PC-9 (cell line): ENCODE results near the gene GPR143. TPM values are rescaled to one million over a fixed set of nuclear protein-coding genes. Genes with fewer than 3 reads are reported as not detected.
"Not testable (repeated sequence)": the region's sequence is repeated elsewhere in the genome, so short reads cannot be mapped to it uniquely, and the experiment has no call there.

ENCODE experiments used
- BruUV-seq: library from RNA; stranded (reverse); fragments of 400-500 nt; replicated peaks from 2 replicates; lab custom pipeline; 2021; lab: Mats Ljungman, UMichigan
- CTCF ChIA-PET: fragments of 300-600 bp; sonication (Branson Sonifier 250); formaldehyde crosslinking; loops from one replicate; lab custom pipeline; 2022; ENCODE audit warnings: antibody characterized with exemption; lab: Charles Lee
- POLR2A ChIA-PET: fragments of 300-600 bp; sonication (Branson Sonifier 250); formaldehyde crosslinking; loops from one replicate; lab custom pipeline; 2022; ENCODE audit warnings: antibody characterized with exemption; ENCODE audit not compliant: unreplicated experiment; lab: Charles Lee
- DNase-seq, 2 experiments: peaks; one replicate each; pipeline versions ENCODE4 v3.0.0 to v3.0.0-alpha.2; 2015 to 2022; ENCODE audit warnings: mixed read lengths in 1 of 2
- H2AFZ ChIP-seq: fragments of 200-600 bp; sonication (generic); 2 replicates; pipeline ENCODE4 v1.8.1; 2017; ENCODE audit warnings: antibody characterized with exemption
- H3F3A ChIP-seq: fragments of 200-600 bp; sonication (generic); 2 replicates; pipeline ENCODE4 v1.8.1; 2017; ENCODE audit warnings: antibody characterized with exemption, mild to moderate bottlenecking, low read depth; ENCODE audit not compliant: insufficient read depth
- H3K27ac ChIP-seq: fragments of 200-600 bp; sonication (generic); 2 replicates; pipeline ENCODE4 v1.6.1; 2016; ENCODE audit warnings: mixed run types
- H3K27me3 ChIP-seq: fragments of 200-600 bp; sonication (generic); 2 replicates; pipeline ENCODE4 v1.6.1; 2016; ENCODE audit warnings: low read depth, mixed run types; ENCODE audit not compliant: insufficient read depth
- H3K36me3 ChIP-seq: fragments of 200-600 bp; sonication (generic); 2 replicates; pipeline ENCODE4 v1.6.1; 2016; ENCODE audit warnings: low read depth, mixed run types
- H3K4me1 ChIP-seq: fragments of 200-600 bp; sonication (generic); replicated peaks from 2 replicates; pipeline ENCODE4 v1.6.1; 2016; ENCODE audit warnings: mixed run types; ENCODE audit not compliant: insufficient read depth
- H3K4me2 ChIP-seq: fragments of 200-600 bp; sonication (generic); 2 replicates; pipeline ENCODE4 v1.6.1; 2017; ENCODE audit warnings: mixed run types
- H3K4me3 ChIP-seq: fragments of 200-600 bp; sonication (generic); 2 replicates; pipeline ENCODE4 v1.6.1; 2016; ENCODE audit warnings: mixed run types
- H3K79me2 ChIP-seq: fragments of 200-600 bp; sonication (generic); 2 replicates; pipeline ENCODE4 v1.6.1; 2017; ENCODE audit warnings: low read depth, mixed run types
- H3K9me2 ChIP-seq: fragments of 200-600 bp; sonication (generic); 2 replicates; pipeline ENCODE4 v1.8.1; 2017; ENCODE audit warnings: mild to moderate bottlenecking; ENCODE audit not compliant: insufficient read depth
- H3K9me3 ChIP-seq: fragments of 200-600 bp; sonication (generic); 2 replicates; pipeline ENCODE4 v1.8.1; 2016; ENCODE audit warnings: low read depth; ENCODE audit not compliant: insufficient read depth
- H4K20me1 ChIP-seq: fragments of 200-600 bp; sonication (generic); 2 replicates; pipeline ENCODE4 v1.8.1; 2017; ENCODE audit not compliant: insufficient read depth
- CTCF ChIP-seq: fragments of 200-600 bp; sonication (generic); conservative IDR thresholded peaks from 2 replicates; pipeline ENCODE4 v1.6.1; 2017; ENCODE audit warnings: mixed run types, antibody characterized with exemption, mild to moderate bottlenecking, moderate library complexity
- EZH2 ChIP-seq: fragments of 200-600 bp; sonication (generic); IDR thresholded peaks from 2 replicates; pipeline ENCODE4 v1.8.0; 2017; ENCODE audit warnings: antibody characterized with exemption, low read depth
- intact Hi-C: fragments of 100-400 bp; cut with micrococcal nuclease; formaldehyde crosslinking; loops from one replicate; pipeline ENCODE4 v1.10.0; 2022; ENCODE audit not compliant: unreplicated experiment
- total RNA-seq: library from RNA; stranded (reverse); gene quantifications from 2 replicates; pipeline ENCODE4 v1.2.3, GENCODE V29; 2021

GPR143 gene
- total RNA-seq, 1 experiment from 2014 or later = not detected

GRCh38 chrX:9770319-9770718 is 4.7 kb upstream of the GPR143 start:
- H3K9me2 ChIP-seq = no peaks in the 10 kb centered on the region
- intact Hi-C loops = no loop called here
- H3K4me3 ChIP-seq = no peak overlapping the region
- peaks cover 21% of the 10 kb centered on the region; the same call in 1 of the 2 replicates for H3K27me3 ChIP-seq
- TF ChIP-seq EZH2 (no peak), CTCF (no peak)
- POLR2A ChIA-PET = no interaction called here
- no peaks in the 10 kb centered on the region for H4K20me1 ChIP-seq
- no peak overlapping the region for H3K27ac ChIP-seq
- H3K4me2 ChIP-seq = no peak overlapping the region
- CTCF ChIA-PET = no interaction called here
- H3K36me3 ChIP-seq = no peaks in the 10 kb centered on the region
- BruUV-seq = no TSS peak
- no peaks in the 10 kb centered on the region for H3K4me1 ChIP-seq
- H3K9me3 ChIP-seq = no peaks in the 10 kb centered on the region
- H3K79me2 ChIP-seq = no peaks in the 10 kb centered on the region
- peak in 1 of 2 experiments; percentile 34 for DNase-seq
- no peaks in the 10 kb centered on the region for H3F3A ChIP-seq
- no peak overlapping the region for H2AFZ ChIP-seq

- CTCF ChIA-PET, H3K9me2 ChIP-seq, POLR2A ChIA-PET: not testable (repeated sequence)
These were observed 2.7 kb upstream of the GPR143 start for GRCh38 chrX:9768321-9768839.

GRCh38 chrX:9767375-9767774 is 1.7 kb upstream of the GPR143 start:
- H3K4me1 ChIP-seq = no peaks in the 10 kb centered on the region
- no peak for DNase-seq
- H3K9me2 ChIP-seq = no peaks in the 10 kb centered on the region
- no peak overlapping the region for H3K4me2 ChIP-seq
- H3K27me3 ChIP-seq = peaks cover 9% of the 10 kb centered on the region; the same call in 1 of the 2 replicates
- H3F3A ChIP-seq = no peaks in the 10 kb centered on the region
- TF ChIP-seq CTCF (no peak), EZH2 (no peak)
- H3K9me3 ChIP-seq = no peaks in the 10 kb centered on the region
- H3K79me2 ChIP-seq = no peaks in the 10 kb centered on the region
- POLR2A ChIA-PET = interaction anchor here (0.6 kb wide), 1 partner anchor 63 kb away, joined by 5 read pairs; no protein-coding TSS in a partner anchor
- CTCF ChIA-PET = no interaction called here
- H4K20me1 ChIP-seq = no peaks in the 10 kb centered on the region
- intact Hi-C loops = no loop called here
- no peak overlapping the region for H3K4me3 ChIP-seq
- BruUV-seq = no TSS peak
- no peak overlapping the region for H3K27ac ChIP-seq
- H2AFZ ChIP-seq = no peak overlapping the region
- no peaks in the 10 kb centered on the region for H3K36me3 ChIP-seq

More at GRCh38 chrX:9768321-9768839, 2.7 kb upstream of the GPR143 start:
- H3F3A ChIP-seq, H3K9me3 ChIP-seq, H3K27me3 ChIP-seq, H3K27ac ChIP-seq, H2AFZ ChIP-seq, DNase-seq, H3K4me3 ChIP-seq, H3K4me2 ChIP-seq, H4K20me1 ChIP-seq, H3K36me3 ChIP-seq, BruUV-seq, H3K79me2 ChIP-seq, H3K4me1 ChIP-seq, intact Hi-C loops: not testable (repeated sequence)
